Fibroblast of pulmonary artery (primary cell): ENCODE data around the gene PAX7.

Experiments
- DNase-seq: peaks from one replicate; pipeline ENCODE4 v3.0.0-alpha.2; 2010; ENCODE audit warnings: low read depth
- H3K4me3 ChIP-seq: replicated peaks from 2 replicates; pipeline ENCODE4 v1.5.1; 2011; ENCODE audit warnings: low read depth, mild to moderate bottlenecking, control low read depth, low read length, moderate library complexity
- TF ChIP-seq, protein P1 (sequence below): IDR thresholded peaks from 2 replicates; pipeline ENCODE4 v1.5.1; 2011; ENCODE audit warnings: mild to moderate bottlenecking, control low read depth, low read length, inconsistent platforms; ENCODE audit errors: missing control alignments

The PAX7 gene

DNA sequence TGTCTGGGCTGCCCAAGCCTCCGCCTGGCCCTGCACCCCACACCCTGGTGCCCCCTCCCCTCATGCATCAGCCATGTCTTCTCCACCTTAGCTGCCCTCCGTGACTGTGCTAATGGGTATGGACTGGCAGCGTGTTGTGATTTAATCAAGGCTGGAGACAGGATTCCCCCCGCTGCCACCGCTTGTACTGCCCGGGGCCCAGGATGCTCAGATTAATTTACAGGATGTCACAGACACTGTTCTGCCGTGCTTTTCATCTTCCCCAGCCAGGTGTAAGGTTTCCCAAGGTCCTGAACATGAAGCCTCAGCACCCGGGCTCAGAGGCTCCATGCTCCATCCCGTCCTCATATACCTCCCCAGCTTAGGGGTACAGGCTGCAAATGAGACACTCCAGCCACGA is 162.5 kb downstream of the PAX7 start:
- TF ChIP-seq, protein P1, sequence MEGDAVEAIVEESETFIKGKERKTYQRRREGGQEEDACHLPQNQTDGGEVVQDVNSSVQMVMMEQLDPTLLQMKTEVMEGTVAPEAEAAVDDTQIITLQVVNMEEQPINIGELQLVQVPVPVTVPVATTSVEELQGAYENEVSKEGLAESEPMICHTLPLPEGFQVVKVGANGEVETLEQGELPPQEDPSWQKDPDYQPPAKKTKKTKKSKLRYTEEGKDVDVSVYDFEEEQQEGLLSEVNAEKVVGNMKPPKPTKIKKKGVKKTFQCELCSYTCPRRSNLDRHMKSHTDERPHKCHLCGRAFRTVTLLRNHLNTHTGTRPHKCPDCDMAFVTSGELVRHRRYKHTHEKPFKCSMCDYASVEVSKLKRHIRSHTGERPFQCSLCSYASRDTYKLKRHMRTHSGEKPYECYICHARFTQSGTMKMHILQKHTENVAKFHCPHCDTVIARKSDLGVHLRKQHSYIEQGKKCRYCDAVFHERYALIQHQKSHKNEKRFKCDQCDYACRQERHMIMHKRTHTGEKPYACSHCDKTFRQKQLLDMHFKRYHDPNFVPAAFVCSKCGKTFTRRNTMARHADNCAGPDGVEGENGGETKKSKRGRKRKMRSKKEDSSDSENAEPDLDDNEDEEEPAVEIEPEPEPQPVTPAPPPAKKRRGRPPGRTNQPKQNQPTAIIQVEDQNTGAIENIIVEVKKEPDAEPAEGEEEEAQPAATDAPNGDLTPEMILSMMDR, result no peak
- no peak overlapping the region for H3K4me3 ChIP-seq
- no peak for DNase-seq

DNA sequence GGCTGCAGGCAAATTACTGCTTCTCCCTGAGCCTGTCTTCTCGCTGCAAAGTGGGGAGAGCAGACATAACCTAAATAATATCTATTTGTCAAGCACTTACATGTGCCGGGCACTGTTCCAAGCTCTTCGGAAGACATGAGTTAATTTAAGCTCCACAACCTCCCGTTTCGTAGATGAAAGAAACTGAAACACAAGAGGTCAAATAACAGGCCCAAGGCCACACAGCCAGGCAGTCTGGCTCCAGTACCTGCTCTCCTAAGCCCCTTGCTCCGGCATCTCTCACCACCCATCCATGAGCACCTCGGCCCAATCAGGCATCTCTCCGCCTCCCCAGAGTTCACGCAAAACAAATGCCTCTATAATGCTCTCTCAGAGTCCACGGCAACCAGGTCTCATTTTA is 163.4 kb downstream of the PAX7 start:
- TF ChIP-seq, protein P1, result no peak
- no peak overlapping the region for H3K4me3 ChIP-seq
- no peak for DNase-seq

- no peak overlapping the region for H3K4me3 ChIP-seq
- TF ChIP-seq, protein P1, result no peak
- DNase-seq, result no peak
Observed at GRCh38 chr1:18794561-18794960, 163.9 kb downstream of the PAX7 start.

GRCh38 chr1:18795002-18795689 is 164.5 kb downstream of the PAX7 start:
- TF ChIP-seq, protein P1, result no peak
- no peak for DNase-seq
- no peak overlapping the region for H3K4me3 ChIP-seq

- H3K4me3 ChIP-seq, result no peak overlapping the region
- TF ChIP-seq, protein P1, result no peak
- DNase-seq, result no peak
Observed at GRCh38 chr1:18796950-18797349, 166.3 kb downstream of the PAX7 start.
